Left lobe of liver (tissue), 2 donors: ENCODE results near the gene CDH2. TPM values are rescaled to one million over a fixed set of nuclear protein-coding genes. Genes with fewer than 3 reads are reported as not detected.

Source experiments
- ATAC-seq: fragments of 200-7000 bp; cut with Tn5 transposase; one replicate; pipeline ENCODE4 v1.9.1; 2020; ENCODE audit warnings: mild to moderate bottlenecking, moderate library complexity
- DNase-seq: peaks from one replicate; pipeline ENCODE4 v3.0.0-alpha.2; 2020; ENCODE audit warnings: low spot score
- total RNA-seq: library from RNA; stranded (reverse); gene quantifications from one replicate; pipeline ENCODE4 v1.2.1, GENCODE V29; 2021
- donor health status: DM: no; HTN: no; CAD: no; lungs with moderate emphysema.
- donor health status: DM: no; HTN: yes; CAD: no.

The CDH2 gene
- total RNA-seq, 1 donor from 2014 or later = 34.2 TPM

DNA sequence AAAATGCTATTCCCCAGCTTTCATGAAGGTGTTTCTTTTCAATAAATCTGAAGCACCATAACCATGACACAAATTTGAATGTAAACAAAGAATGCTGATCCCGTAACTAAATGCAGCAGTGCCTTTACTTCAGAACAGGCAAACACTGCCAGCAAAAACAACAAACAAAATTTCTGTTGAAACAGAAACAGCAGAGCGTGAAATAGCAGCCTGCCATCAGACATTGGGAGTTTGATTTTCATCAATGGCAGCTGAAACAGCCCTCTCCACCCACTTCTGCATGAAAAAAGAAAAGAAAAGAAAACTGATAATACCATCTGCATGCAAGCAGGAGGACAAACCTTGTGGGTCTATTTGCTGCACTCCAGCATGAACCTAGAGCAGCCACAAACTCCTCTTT, 128.3 kb downstream of the CDH2 start:
- DNase-seq = no peak
- ATAC-seq = peak; percentile 59

DNA sequence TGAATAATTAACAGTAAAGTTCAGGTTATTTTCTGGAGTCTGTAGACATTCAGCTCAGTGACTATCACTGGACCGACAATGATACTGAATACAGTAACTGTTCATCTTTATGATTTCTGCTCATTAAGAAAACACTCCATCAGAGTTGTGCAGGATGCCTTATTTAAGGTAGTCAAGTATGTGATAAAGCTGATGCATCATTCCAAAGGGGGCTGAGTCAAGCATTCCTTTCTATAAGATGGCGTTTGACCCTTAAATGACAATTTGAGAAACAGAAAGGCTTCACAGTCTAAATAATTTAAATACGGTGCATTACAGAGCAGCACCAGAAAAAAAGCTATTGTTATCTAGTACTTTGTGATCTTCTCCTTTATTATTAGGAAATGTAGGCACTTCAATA, 131.1 kb downstream of the CDH2 start:
- DNase-seq (no peak), ATAC-seq (no peak)

DNA sequence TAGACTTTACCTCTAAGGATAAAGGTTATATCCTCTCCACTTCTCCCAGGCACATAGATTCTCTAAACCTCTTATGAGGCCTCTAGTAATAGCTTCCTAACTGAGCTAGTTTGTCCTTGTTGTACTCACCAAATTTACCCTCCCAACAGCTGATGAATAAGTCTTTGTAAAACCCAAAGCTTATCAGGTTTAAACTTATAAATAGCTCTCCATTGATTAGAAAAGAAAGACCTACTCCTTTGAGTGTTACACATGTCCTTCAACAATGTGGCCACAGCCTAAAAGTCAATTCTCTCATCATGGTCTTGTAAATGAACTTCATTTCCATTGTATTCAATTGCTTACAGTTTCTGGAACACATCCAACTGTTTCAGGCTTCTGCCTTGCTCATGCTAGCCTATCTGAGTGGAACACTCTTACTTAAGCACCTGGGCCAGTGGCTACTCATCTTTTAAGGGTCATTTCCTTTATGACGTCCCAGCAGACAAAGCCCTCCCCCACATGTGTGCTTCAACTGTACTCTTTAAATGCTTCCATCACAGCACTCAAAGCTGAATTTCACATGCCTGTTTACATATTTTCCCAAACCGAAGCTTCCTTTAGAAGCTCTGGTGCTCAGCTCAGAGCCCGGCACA, 131.6 kb downstream of the CDH2 start:
- ATAC-seq (peak; percentile 32), DNase-seq (no peak)

DNA sequence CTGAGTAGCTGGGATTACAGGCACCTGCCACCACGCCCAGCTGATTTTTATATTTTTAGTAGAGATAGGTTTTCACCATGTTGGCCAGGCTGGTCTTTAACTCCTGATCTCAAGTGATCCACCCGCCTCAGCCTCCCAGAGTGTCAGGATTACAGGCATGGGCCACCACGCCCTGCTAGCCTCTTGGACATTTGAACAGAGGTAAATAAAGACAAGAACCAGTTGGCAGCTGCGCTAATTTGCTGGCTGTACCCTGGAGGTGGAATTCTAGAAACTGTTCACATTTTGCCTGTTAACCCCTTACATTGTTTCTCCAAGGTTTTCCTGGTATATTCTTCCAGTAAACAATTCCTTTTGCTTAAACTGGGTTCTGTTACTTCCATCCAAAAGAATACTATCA, 132.9 kb downstream of the CDH2 start:
- ATAC-seq = peak; percentile 85

DNA sequence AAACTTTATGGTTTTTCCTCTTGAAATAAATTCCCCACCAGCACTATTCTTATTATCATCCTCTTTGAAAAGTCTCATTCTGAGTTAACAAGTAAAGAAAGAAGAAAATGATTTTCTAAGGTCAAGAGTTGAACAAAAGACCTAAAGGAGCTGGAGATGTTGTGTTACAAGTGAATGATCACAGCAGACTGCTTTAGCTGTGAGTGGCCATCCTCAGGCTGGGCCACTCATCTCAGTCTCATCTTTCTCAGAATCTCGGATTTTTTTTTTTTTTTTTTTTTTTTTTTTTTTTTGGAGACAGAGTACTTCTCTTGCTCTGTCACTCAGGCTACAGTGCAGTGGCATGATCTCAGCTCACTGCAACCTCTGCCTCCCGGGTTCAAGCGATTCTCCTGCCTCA, 133.3 kb downstream of the CDH2 start:
- no peak for DNase-seq
- no peak for ATAC-seq

More for the DNA sequence above, 132.9 kb downstream of the CDH2 start:
- no peak for DNase-seq

DNA sequence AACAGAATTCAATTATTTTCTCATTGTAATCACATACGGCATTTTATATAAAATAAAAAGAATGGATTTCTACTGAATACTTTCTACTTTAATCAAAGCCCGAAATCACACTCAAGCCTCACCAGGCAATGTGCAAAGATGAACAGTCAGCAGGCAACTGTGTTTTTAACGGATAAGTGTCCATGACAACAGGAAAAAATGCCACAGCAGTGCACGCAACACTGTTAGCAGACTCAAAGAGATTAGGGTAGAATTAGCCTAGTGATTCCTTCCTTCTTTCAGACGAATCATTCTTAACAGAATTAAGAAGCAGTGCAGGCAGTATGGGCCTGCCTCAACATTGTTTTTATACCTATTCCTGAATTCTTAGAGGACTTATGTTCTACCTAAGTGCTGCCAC, 135.6 kb downstream of the CDH2 start:
- DNase-seq = no peak
- ATAC-seq = no peak

DNA sequence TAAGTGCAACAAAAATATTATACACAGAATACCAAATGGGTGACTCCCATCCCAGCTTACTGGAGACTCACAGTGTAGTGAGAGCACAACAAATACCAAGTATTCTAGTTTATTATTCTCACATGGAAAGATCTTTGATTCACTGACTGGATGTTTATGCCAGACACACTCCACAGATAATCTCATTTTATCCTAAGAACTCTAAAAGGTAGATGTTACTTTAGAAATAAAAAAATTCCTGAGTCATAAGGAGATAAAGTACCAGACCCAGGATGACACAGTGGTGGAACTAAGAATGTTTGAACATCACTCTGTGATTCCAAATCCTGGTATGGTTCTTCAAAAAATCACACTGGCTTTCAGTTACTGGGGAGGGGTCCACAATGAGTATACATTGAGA, 136.2 kb downstream of the CDH2 start:
- DNase-seq = no peak
- ATAC-seq = no peak

DNA sequence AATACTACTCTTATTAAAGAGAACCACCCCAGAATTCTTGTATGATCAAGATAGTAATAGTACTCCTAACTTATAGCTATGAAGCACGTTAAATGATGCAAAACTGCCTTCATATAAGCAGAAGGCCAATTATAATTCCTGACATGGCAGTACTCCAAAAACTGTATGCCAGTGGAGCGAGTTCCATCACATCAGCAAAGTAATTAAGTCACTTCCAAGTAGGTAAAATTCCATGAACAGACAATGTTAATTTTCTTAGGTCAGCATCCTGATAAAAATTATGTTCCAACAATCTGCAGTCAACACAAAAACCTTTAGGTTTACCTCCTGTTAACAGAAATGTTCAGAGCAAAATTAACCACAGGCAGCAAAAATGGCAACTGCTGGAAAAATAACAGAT, 136.7 kb downstream of the CDH2 start:
- no peak for ATAC-seq
- DNase-seq = no peak

DNA sequence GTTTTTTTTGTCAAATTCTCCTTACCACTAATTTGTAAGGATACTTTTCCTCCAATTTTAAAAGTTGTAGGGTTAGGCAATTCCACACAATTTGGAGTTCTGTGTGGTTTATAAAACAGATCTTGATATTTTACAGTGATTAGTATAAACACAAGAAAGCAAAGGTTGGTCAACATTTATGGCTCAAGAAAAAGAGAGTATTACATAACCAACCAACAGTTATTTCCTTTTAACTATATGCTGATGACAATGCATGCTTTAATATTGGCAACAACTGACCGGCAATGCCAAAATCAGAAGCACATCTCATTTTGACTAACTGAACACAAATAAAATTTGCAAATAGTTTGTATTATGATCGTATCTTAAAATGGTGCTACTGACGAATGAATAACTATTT, 137.2 kb downstream of the CDH2 start:
- ATAC-seq = no peak
- DNase-seq = no peak

DNA sequence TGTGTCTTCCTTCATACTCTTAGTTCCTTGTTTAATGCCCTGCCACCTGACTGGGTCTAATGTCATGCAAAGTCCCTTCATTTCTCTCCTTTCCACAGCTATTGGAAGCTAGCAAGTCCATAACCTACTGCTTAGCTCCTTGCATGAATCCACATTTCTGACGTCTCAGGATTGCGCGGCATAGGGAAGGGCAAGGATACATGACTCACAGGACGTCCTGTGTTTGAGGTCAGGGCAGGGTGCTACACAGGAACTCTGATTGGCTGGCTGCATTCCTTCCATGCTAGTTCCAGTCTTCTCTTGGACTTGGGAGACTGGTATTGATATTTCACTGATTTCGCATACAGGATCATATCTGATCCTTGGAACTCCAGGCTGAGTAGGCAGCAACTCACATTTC, 137.9 kb downstream of the CDH2 start:
- DNase-seq (no peak), ATAC-seq (peak; percentile 42)

DNA sequence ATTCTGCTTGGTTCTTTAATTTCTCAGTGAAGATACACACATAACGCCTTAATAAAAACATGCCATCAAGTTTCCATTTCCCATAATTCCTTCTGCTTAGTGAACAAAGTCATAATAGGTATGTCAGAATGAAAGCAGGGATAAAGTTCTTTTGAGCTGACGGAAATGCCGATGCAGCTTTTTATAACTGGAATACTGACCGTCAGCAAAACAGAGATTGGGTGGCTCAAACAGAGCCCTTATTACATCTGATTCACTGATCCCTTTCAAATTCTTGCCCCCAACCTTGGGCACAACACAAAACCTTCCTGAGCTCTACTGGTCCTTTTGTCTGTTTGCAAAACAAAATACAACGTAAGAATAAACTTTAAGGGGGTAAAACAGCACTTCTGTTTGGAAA, 140.4 kb downstream of the CDH2 start:
- no peak for DNase-seq

DNA sequence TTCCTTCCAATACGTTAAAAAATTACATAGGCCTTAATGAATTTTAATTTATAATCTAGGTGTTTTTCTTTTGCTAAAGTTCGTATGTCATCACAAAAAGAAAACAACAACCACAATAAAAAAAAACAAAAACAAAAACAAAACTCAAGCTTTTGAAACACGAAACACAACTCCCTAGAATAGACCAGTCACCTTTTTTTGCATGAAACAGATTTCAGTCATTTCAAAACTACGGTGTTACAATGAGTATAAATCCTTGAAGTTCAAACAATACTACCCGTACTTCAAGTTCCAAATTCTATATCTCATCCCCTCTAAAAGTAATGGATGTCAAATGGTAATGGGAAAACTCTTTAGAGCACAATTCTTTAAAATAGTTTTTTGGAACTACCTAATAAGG, 142.4 kb downstream of the CDH2 start:
- ATAC-seq = no peak
- DNase-seq = no peak

More for the DNA sequence above, 140.4 kb downstream of the CDH2 start:
- peak; percentile 87 for ATAC-seq

DNA sequence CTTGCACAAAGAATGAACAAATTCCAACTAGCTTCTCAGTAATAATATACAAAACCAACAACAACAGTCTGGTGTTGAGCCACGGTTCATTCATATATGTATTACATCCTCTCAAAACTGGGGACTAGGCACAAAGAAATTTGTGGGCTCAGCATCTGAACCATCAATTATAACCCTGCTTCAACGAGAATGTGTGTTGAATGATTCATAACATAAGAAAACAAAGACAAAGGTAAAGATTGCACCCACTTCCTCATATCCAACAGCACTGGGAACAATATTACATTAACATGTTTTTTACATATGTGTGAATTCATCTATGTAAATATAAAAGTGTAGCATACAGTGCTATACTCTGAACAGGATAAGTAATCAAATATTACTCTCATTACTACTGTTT, 144.8 kb downstream of the CDH2 start:
- DNase-seq = no peak
- ATAC-seq = no peak

DNA sequence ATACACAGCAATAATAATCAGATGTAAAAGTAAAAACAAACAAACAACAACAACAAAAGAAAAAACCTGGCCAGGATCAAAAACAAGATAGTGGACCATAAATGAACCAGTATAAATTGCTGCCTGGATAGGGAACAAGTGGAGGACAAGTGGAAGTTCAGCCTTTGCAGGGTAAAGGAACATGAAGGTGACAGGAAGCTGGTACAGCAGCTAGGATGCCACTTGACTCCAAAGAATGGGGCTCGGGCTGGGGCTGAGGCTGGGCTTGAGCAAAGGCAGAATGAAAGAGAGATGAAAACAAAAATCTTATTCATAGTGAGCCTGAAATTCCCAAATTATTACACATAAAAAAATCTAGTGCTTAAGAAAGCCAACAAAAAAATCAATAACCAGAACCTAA, 146.5 kb downstream of the CDH2 start:
- ATAC-seq (no peak), DNase-seq (no peak)

DNA sequence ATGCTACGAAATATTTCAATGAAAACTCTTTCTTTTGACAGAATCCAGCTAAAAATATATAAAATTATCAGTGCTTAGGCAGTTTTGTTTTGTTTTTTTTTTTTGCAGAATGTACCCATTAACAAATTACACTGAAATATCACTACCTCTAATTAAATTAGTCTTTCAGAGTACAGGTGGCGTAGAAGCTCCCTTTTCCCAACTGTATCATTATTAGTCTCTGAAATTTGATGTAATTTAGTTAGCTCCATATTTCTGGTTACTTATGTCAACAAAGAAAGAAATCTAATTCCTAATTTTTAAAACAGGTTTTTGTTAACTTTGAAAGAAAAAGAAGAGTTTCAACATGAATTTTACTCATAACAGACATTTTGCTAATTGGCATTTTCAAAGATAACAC, 149.2 kb downstream of the CDH2 start:
- DNase-seq (no peak), ATAC-seq (no peak)

DNA sequence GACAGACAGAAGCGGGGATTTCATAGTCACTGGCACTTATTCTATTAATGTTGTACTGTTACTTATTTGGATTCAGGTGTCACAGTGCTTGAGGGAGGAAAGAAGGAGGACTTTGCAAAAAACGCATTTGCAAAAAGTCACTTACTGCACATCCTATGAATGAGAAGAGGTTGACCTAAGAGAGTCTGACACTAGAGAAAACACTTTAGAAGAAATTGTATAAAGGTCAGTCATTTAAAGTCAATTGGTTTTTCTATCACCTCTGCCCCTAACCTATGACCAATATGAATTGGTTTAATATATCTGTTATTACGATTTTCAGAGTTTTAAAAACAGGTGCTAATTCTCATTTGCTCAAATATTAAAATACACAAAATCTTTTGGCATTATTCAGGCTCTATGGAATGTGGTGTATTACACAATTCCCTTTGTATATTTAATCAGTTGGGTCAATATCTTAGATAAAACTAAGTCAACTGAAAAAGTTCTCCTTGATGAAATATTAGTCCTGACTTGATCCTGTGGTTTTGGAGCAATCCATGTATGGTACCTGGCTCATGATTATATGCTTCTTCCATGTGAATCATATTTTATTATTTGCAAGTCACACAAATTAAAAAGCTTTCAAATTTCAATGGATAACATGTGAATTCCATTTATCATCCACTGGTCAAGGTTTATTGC, 157.4 kb downstream of the CDH2 start:
- peak; percentile 69 for ATAC-seq
- no peak for DNase-seq

DNA sequence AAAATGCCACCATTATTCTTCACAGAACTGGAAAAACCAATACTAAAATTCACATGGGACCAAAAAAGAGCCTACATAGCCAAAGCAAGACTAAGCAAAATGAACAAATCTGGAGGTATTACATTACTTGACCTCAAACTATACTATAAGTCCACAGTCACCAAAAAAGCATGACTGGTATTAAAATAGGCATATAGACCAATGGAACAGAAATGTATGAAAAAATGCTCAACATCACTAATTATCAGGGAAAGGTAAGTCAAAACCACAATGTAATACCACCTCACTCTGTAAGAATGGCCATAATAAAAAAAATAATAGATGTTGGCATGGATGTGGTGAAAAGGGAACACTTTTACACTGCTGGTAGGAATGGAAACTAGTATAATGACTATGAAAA, 158.6 kb downstream of the CDH2 start:
- DNase-seq (no peak), ATAC-seq (no peak)

DNA sequence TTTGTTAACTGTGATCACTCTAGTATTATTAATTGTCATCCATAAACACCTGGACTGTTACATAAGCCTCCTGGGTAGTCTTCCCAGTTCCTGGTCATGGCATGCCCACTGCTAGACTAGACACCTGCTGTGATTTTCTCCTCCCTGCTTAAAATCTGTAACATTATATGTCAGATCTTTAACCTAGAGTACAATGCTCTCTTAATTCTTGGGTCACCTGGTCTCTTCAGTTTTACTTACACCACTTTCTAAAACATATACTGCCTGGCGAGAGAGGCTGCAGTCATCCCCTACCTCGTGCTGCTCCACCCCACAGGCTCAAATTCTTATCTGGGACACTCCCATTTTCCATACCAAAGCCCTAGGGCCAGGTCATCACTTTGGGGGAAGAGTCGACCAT, 161.3 kb downstream of the CDH2 start:
- ATAC-seq (no peak), DNase-seq (no peak)

DNA sequence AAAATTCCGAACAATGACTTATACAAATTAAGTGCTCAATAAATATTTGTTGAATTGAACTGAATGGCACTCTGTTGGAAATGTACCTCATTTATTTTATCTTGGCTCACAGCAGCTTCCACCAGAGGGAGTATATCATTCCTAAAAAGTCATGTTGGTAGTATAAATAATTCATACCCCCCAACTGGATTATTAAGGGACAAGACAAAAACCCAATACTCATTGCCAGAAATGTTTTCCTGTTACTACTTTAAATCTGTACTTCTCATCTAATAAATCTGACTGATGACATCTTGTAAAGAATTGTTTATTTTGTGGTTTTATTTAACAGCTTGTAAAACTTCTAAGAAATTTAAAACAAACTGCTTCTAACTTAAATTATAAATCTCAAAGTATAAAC, 163.9 kb downstream of the CDH2 start:
- DNase-seq (no peak), ATAC-seq (peak; percentile 78)

DNA sequence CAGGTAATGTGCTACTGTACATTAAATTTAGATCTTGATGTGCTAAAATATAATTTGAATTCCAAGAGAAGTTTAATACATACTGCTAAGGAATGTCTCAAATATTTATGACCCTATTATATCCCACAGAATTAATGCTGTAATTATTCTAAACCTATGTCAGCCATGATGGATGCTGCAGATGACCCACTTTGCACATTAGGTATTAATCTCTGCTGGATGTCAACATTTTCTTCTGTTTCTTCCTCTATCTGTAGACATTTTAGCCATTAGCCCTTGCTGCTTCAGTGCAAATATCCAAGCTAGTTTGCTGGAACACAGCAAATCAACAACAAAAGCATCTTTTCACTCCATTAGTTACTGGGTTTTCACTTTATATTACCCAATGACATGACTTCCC, 164.6 kb downstream of the CDH2 start:
- no peak for DNase-seq
- ATAC-seq = no peak

DNA sequence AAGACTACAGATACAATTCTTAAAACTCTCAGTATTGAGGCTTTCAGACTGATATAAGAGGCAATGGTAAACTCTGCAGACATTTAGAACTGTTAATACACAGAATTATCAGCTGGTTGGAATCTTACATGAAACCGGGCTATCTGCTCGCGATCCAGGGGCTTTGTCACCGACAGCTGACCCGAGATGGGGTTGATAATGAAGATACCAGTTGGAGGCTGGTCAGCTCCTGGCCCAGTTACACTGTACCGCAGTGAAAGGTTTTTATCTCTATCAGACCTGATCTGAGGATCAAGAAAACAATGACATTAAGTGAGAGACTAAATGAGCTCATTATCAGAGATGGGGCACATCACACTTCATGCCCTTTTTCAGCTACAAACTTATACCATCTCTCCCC, 167.3 kb downstream of the CDH2 start:
- DNase-seq = no peak
- ATAC-seq = no peak

DNA sequence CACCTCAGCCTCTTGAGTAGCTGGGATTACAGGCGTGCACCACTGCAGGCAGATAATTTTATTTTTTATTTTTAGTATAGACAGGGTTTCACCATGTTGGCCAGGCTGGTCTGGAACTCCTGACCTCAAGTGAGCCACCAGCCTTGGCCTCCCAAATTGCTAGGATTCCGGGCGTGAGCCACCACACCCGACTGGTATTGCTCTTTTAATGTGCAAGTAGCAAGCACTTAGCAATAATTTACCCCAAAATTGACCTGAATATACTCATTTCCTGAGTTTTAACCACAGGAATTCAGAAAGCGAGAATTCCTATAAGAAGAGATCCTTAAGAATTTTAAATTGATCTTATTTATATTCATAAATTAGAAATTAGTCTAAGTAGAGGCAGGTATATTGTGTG, 169.1 kb downstream of the CDH2 start:
- ATAC-seq (no peak), DNase-seq (no peak)

DNA sequence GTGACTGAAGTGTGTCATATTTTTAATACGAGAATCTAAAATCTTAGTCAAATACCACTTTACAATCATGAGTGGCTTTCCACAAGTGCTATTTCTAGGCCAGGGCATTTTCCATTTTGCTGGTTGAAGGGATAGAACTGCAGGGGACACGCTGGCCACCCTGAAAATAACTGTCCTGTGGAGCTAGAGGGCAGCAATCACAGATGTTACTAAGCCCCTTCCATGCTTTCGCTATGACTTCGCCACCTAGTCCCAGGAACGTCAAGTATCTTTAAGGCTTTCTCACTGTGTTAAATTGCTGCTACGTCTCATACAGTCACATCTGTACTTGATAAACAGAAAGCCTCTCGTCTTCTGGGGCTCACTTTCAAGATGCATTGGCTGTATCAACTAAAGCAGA, 171.8 kb downstream of the CDH2 start:
- no peak for DNase-seq
- ATAC-seq = no peak
